WTC11 (cell line): ENCODE results near the gene CBFB. TPM values are rescaled to one million over a fixed set of nuclear protein-coding genes. Genes with fewer than 3 reads are reported as not detected.

Source experiments
- ATAC-seq: fragments of 200-7000 bp; cut with Tn5 transposase; 2 replicates; pipeline ENCODE4 v1.10.0; 2021; ENCODE audit warnings: mild to moderate bottlenecking, moderate library complexity
- CTCF ChIA-PET: fragments of 300-600 bp; sonication (Branson Sonifier 250); formaldehyde crosslinking; loops from one replicate; lab custom pipeline; 2021; ENCODE audit warnings: antibody characterized with exemption; lab: Charles Lee
- POLR2A ChIA-PET: fragments of 350-600 bp; sonication (Branson Sonifier 250); formaldehyde crosslinking; loops from one replicate; lab custom pipeline; 2021; ENCODE audit warnings: antibody characterized with exemption; lab: Charles Lee
- DNase-seq: peaks from one replicate; pipeline ENCODE4 v3.0.0; 2021; ENCODE audit warnings: low spot score
- H3K27ac Mint-ChIP-seq: 2 replicates; pipeline ENCODE4 v1.8.0; 2021; ENCODE audit warnings: mixed read lengths
- H3K27me3 Mint-ChIP-seq: 2 replicates; pipeline ENCODE4 v1.8.0; 2021; ENCODE audit warnings: low read depth, mild to moderate bottlenecking, moderate library complexity, mixed read lengths
- H3K36me3 Mint-ChIP-seq: 2 replicates; pipeline ENCODE4 v1.8.0; 2021; ENCODE audit warnings: mixed read lengths
- H3K4me1 Mint-ChIP-seq: 2 replicates; pipeline ENCODE4 v1.8.0; 2022; ENCODE audit warnings: mixed read lengths
- H3K4me3 Mint-ChIP-seq: 2 replicates; pipeline ENCODE4 v1.8.0; 2021; ENCODE audit warnings: mild to moderate bottlenecking, moderate library complexity, mixed read lengths
- H3K9me3 Mint-ChIP-seq: 2 replicates; pipeline ENCODE4 v1.8.0; 2021; ENCODE audit warnings: mixed read lengths
- CREB1 ChIP-seq: sonication (generic); formaldehyde crosslinking; IDR thresholded peaks from 2 replicates; pipeline ENCODE4 v1.8.0; 2023; ENCODE audit warnings: mild to moderate bottlenecking, missing genetic modification reagents
- EMX1 ChIP-seq: fragments of 250-450 bp; sonication (Bioruptor Pico); IDR thresholded peaks from 2 replicates; pipeline ENCODE4 v1.8.0; 2021; ENCODE audit warnings: mild to moderate bottlenecking
- ESRRA ChIP-seq: sonication (generic); formaldehyde crosslinking; IDR thresholded peaks from 2 replicates; pipeline ENCODE4 v1.8.1; 2022; ENCODE audit warnings: mild to moderate bottlenecking, missing genetic modification reagents, borderline replicate concordance
- FOXP1 ChIP-seq: sonication (generic); formaldehyde crosslinking; IDR thresholded peaks from 2 replicates; pipeline ENCODE4 v1.8.0; 2022; ENCODE audit warnings: missing genetic modification reagents, mild to moderate bottlenecking, moderate library complexity, borderline replicate concordance
- IRF2 ChIP-seq: sonication (generic); formaldehyde crosslinking; IDR thresholded peaks from 2 replicates; pipeline ENCODE4 v1.8.0; 2022; ENCODE audit warnings: low read depth, missing genetic modification reagents, borderline replicate concordance
- JUN ChIP-seq: sonication (generic); formaldehyde crosslinking; IDR thresholded peaks from 2 replicates; pipeline ENCODE4 v1.8.0; 2023; ENCODE audit warnings: mild to moderate bottlenecking, missing genetic modification reagents
- NFATC4 ChIP-seq: fragments of 250-450 bp; sonication (Bioruptor Pico); IDR thresholded peaks from 2 replicates; pipeline ENCODE4 v1.9.0; 2021; ENCODE audit warnings: mild to moderate bottlenecking
- NFE2L1 ChIP-seq: sonication (generic); formaldehyde crosslinking; IDR thresholded peaks from 2 replicates; pipeline ENCODE4 v1.8.1; 2023; ENCODE audit warnings: missing genetic modification reagents
- SP1 ChIP-seq: sonication (generic); formaldehyde crosslinking; conservative IDR thresholded peaks from 2 replicates; pipeline ENCODE4 v1.8.1; 2022; ENCODE audit warnings: missing genetic modification reagents
- ZBTB21 ChIP-seq: sonication (generic); formaldehyde crosslinking; IDR thresholded peaks from 2 replicates; pipeline ENCODE4 v1.8.1; 2023; ENCODE audit warnings: mild to moderate bottlenecking, missing genetic modification reagents, borderline replicate concordance
- ZNF232 ChIP-seq: sonication (generic); formaldehyde crosslinking; IDR thresholded peaks from 2 replicates; pipeline ENCODE4 v1.8.0; 2022; ENCODE audit warnings: mild to moderate bottlenecking, missing genetic modification reagents
- ZNF671 ChIP-seq: fragments of 250-450 bp; sonication (Bioruptor Pico); IDR thresholded peaks from 2 replicates; pipeline ENCODE4 v1.8.0; 2021; ENCODE audit warnings: mild to moderate bottlenecking
- total RNA-seq: library from RNA; stranded (reverse); gene quantifications from 3 replicates; pipeline ENCODE4 v1.2.3, GENCODE V29; 2021
- TF ChIP-seq, protein P1 (sequence below): sonication (generic); formaldehyde crosslinking; IDR thresholded peaks from 2 replicates; pipeline ENCODE4 v1.8.0; 2022; ENCODE audit warnings: mild to moderate bottlenecking, missing genetic modification reagents
- TF ChIP-seq, protein P2 (sequence below): sonication (generic); formaldehyde crosslinking; conservative IDR thresholded peaks from 2 replicates; pipeline ENCODE4 v1.8.1; 2023; ENCODE audit warnings: mild to moderate bottlenecking, low read depth, missing genetic modification reagents, moderate library complexity
- TF ChIP-seq, protein P3 (sequence below): fragments of 250-450 bp; sonication (Bioruptor Pico); conservative IDR thresholded peaks from 2 replicates; pipeline ENCODE4 v1.9.0; 2021; ENCODE audit warnings: mild to moderate bottlenecking
- TF ChIP-seq, protein P4 (sequence below): sonication (generic); formaldehyde crosslinking; IDR thresholded peaks from 2 replicates; pipeline ENCODE4 v1.8.1; 2023; ENCODE audit warnings: mild to moderate bottlenecking, missing genetic modification reagents, borderline replicate concordance
- TF ChIP-seq, protein P5 (sequence below): fragments of 250-450 bp; sonication (Bioruptor Pico); IDR thresholded peaks from 2 replicates; pipeline ENCODE4 v1.9.0; 2021; ENCODE audit warnings: mild to moderate bottlenecking

The CBFB gene
- total RNA-seq, 1 experiment from 2014 or later: 36.9 TPM

DNA sequence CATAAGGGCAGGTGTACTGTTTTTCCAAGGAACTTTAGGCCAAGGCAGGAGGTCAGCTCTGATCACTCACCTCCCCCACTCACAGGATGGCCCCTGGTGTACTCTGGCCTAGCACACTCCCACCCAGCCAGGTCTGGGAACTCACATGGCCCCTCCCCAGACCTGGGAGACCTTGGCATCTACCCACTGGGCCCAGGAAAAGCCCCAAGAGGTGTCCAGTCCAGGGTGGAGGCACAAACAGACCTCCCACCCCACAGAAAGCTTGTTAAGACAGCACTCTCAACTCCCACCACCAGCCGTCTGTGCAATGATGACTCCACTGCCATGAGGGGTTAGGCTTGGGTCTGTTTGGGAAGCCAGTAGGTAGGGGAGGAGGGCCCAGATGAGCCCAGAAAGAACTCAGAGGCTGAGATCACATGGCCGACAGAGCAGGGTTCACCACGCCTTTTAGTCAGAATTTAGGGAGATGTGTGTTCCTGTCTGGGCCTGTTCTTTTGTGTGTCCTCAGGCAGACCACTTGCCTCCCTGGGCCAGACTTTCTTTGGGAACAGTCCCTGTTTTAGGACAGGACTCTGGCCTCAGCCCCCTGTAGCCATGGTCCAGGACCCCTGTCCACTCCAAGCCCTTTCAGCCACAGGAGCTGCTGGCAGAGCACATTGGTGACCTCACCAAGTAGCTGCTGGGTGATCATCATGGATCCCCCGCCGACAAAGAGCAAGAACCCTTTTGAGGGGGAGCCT lies 12.1 kb upstream of the CBFB start:
- H3K4me1 Mint-ChIP-seq: no peaks in the 10 kb centered on the region
- H3K9me3 Mint-ChIP-seq: no peaks in the 10 kb centered on the region
- no peak overlapping the region for H3K4me3 Mint-ChIP-seq
- DNase-seq (no peak), ATAC-seq (no peak)
- POLR2A ChIA-PET: interaction anchor here (1.7 kb wide), 1 partner anchor 138 kb away, joined by 4 read pairs; no protein-coding TSS in a partner anchor
- no peak for TF ChIP-seq ZBTB21 (CRISPR knock-in tag)
- no peak for TF ChIP-seq CREB1 (CRISPR knock-in tag)
- TF ChIP-seq ZNF671: no peak
- no peak overlapping the region for H3K27ac Mint-ChIP-seq
- peaks cover 48% of the 10 kb centered on the region for H3K27me3 Mint-ChIP-seq
- no peaks in the 10 kb centered on the region for H3K36me3 Mint-ChIP-seq
- CTCF ChIA-PET: interaction anchor here (0.5 to 3.3 kb wide), 21 partner anchors 9 to 268 kb away, joined by 3 to 79 read pairs (median 13); partner anchors contain the start of genes B3GNT9, CBFB, CES3 and FBXL8

DNA sequence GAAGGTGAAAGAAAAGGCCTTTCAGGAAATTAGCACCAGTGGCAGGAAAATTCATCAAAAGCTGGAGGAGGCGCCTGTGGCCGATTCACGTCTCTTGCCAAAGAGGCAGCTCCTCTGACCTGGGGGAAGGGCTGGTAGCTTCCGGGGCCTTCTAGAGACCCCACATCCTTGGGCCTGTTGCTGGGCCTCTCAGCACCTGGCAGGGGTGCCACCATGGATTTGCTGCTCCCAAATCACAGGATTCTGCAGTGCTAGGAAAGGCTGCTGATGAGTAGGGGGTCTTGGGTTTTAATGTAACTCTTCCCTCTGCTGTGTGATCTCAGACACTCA lies 11.6 kb upstream of the CBFB start:
- CTCF ChIA-PET: interaction anchor here (0.8 to 3.3 kb wide), 54 partner anchors 9 to 918 kb away, joined by 3 to 79 read pairs (median 5); partner anchors contain the start of genes B3GNT9, CBFB, CES3 and ELMO3

More for the DNA sequence above, 11.6 kb upstream of the CBFB start:
- TF ChIP-seq NFE2L1 (CRISPR knock-in tag) (no peak), EMX1 (CRISPR knock-in tag) (no peak), ZNF671 (no peak), JUN (CRISPR knock-in tag) (no peak), NFATC4 (CRISPR knock-in tag) (no peak), ESRRA (CRISPR knock-in tag) (no peak), SP1 (CRISPR knock-in tag) (no peak), IRF2 (CRISPR knock-in tag) (no peak), ZNF232 (no peak), FOXP1 (no peak)
- TF ChIP-seq, protein P1, sequence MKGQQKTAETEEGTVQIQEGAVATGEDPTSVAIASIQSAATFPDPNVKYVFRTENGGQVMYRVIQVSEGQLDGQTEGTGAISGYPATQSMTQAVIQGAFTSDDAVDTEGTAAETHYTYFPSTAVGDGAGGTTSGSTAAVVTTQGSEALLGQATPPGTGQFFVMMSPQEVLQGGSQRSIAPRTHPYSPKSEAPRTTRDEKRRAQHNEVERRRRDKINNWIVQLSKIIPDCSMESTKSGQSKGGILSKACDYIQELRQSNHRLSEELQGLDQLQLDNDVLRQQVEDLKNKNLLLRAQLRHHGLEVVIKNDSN (CRISPR knock-in tag): no peak
- TF ChIP-seq, protein P2, sequence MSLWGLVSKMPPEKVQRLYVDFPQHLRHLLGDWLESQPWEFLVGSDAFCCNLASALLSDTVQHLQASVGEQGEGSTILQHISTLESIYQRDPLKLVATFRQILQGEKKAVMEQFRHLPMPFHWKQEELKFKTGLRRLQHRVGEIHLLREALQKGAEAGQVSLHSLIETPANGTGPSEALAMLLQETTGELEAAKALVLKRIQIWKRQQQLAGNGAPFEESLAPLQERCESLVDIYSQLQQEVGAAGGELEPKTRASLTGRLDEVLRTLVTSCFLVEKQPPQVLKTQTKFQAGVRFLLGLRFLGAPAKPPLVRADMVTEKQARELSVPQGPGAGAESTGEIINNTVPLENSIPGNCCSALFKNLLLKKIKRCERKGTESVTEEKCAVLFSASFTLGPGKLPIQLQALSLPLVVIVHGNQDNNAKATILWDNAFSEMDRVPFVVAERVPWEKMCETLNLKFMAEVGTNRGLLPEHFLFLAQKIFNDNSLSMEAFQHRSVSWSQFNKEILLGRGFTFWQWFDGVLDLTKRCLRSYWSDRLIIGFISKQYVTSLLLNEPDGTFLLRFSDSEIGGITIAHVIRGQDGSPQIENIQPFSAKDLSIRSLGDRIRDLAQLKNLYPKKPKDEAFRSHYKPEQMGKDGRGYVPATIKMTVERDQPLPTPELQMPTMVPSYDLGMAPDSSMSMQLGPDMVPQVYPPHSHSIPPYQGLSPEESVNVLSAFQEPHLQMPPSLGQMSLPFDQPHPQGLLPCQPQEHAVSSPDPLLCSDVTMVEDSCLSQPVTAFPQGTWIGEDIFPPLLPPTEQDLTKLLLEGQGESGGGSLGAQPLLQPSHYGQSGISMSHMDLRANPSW (CRISPR knock-in tag): no peak
- TF ChIP-seq, protein P3, sequence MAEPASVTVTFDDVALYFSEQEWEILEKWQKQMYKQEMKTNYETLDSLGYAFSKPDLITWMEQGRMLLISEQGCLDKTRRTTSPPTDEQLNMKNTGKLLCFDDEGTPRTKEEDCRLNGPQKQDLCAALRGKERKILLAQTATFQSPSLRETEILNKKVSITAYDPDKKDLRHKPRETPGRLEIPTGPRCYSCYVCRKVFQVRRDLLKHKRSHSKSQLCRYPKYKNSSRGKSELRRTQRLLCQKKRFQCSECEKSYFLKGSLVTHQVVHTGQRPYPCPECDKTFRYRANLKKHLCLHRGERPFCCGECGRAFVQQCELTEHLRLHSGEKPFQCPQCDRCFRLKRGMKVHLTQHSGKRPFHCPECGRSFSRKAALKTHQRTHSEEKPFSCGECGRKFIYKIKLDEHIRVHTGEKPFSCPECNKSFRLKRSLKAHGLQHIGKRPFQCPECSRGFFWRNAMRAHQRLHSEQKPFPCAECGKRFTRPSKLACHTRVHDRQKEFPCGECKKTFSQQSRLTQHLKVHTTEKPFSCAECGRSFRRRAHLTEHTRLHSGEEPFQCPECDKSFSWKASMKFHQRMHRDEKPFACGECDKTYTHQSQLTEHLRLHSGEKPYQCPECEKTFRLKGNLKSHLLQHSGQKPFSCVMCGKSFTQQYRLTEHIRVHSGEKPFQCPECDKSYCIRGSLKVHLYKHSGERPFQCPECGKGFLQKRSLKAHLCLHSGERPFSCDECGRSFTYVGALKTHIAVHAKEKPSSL (CRISPR knock-in tag): no peak
- TF ChIP-seq, protein P4, sequence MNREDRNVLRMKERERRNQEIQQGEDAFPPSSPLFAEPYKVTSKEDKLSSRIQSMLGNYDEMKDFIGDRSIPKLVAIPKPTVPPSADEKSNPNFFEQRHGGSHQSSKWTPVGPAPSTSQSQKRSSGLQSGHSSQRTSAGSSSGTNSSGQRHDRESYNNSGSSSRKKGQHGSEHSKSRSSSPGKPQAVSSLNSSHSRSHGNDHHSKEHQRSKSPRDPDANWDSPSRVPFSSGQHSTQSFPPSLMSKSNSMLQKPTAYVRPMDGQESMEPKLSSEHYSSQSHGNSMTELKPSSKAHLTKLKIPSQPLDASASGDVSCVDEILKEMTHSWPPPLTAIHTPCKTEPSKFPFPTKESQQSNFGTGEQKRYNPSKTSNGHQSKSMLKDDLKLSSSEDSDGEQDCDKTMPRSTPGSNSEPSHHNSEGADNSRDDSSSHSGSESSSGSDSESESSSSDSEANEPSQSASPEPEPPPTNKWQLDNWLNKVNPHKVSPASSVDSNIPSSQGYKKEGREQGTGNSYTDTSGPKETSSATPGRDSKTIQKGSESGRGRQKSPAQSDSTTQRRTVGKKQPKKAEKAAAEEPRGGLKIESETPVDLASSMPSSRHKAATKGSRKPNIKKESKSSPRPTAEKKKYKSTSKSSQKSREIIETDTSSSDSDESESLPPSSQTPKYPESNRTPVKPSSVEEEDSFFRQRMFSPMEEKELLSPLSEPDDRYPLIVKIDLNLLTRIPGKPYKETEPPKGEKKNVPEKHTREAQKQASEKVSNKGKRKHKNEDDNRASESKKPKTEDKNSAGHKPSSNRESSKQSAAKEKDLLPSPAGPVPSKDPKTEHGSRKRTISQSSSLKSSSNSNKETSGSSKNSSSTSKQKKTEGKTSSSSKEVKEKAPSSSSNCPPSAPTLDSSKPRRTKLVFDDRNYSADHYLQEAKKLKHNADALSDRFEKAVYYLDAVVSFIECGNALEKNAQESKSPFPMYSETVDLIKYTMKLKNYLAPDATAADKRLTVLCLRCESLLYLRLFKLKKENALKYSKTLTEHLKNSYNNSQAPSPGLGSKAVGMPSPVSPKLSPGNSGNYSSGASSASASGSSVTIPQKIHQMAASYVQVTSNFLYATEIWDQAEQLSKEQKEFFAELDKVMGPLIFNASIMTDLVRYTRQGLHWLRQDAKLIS (CRISPR knock-in tag): no peak
- TF ChIP-seq, protein P5, sequence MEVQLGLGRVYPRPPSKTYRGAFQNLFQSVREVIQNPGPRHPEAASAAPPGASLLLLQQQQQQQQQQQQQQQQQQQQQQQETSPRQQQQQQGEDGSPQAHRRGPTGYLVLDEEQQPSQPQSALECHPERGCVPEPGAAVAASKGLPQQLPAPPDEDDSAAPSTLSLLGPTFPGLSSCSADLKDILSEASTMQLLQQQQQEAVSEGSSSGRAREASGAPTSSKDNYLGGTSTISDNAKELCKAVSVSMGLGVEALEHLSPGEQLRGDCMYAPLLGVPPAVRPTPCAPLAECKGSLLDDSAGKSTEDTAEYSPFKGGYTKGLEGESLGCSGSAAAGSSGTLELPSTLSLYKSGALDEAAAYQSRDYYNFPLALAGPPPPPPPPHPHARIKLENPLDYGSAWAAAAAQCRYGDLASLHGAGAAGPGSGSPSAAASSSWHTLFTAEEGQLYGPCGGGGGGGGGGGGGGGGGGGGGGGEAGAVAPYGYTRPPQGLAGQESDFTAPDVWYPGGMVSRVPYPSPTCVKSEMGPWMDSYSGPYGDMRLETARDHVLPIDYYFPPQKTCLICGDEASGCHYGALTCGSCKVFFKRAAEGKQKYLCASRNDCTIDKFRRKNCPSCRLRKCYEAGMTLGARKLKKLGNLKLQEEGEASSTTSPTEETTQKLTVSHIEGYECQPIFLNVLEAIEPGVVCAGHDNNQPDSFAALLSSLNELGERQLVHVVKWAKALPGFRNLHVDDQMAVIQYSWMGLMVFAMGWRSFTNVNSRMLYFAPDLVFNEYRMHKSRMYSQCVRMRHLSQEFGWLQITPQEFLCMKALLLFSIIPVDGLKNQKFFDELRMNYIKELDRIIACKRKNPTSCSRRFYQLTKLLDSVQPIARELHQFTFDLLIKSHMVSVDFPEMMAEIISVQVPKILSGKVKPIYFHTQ (CRISPR knock-in tag): no peak
- TF ChIP-seq, all 79 proteins: peak for 0
- no peak for DNase-seq
- no peak overlapping the region for H3K27ac Mint-ChIP-seq
- H3K36me3 Mint-ChIP-seq: no peaks in the 10 kb centered on the region
- H3K4me3 Mint-ChIP-seq: no peak overlapping the region
- no peaks in the 10 kb centered on the region for H3K4me1 Mint-ChIP-seq
- no peaks in the 10 kb centered on the region for H3K9me3 Mint-ChIP-seq
- peaks cover 46% of the 10 kb centered on the region for H3K27me3 Mint-ChIP-seq
- no peak for ATAC-seq
- POLR2A ChIA-PET: interaction anchor here (0.8 to 1.7 kb wide), 2 partner anchors 13 to 138 kb away, joined by 3 to 4 read pairs; no protein-coding TSS in a partner anchor
